Gastrocnemius medialis (tissue), 4 donors: ENCODE data around the gene ZNF674.

Experiments used
- CTCF ChIP-seq, 5 experiments: fragments of 450-650 bp in 3 of 5; fragments of 200-600 bp in 2 of 5; sonication (generic) in 2 of 5; IDR thresholded peaks in 4 of 5; conservative IDR thresholded peaks in 1 of 5; 1 replicate in 4 of 5; 2 replicates in 1 of 5; pipeline ENCODE4 v1.5.1; 2016 to 2019; ENCODE audit warnings: antibody characterized with exemption in 5 of 5, mild to moderate bottlenecking in 3 of 5, moderate library complexity in 3 of 5
- POLR2A ChIP-seq, 2 donors: fragments of 450-650 bp; IDR thresholded peaks; one replicate each; pipeline ENCODE4 v1.6.1; 2017; ENCODE audit warnings: antibody characterized with exemption in 2 of 2, mild to moderate bottlenecking in 2 of 2, moderate library complexity in 2 of 2

- TF ChIP-seq POLR2A (IDR thresholded peaks at IDR 0.05) (no peak), CTCF (IDR thresholded peaks at IDR 0.05 in 4 of 5, conservative IDR thresholded peaks at IDR 0.05 in 1 of 5) (no peak)
Observed at GRCh38 chrX:46465203-46465602, 80.0 kb downstream of the ZNF674 start.
